Activated CD8-positive, alpha-beta T cell treated with anti-CD3 and anti-CD28 coated beads, Interleukin-2, amount 10 ng/mL, durations not matched to agents 7 days and 5 days (primary cell): ENCODE data around the gene ZNF664. TPM values are rescaled to one million over a fixed set of nuclear protein-coding genes. Genes with fewer than 3 reads are reported as not detected.
A peak's percentile ranks its signal among the peaks of the same experiment; 100 is the strongest.

Source experiments
- ATAC-seq: fragments of 150-1000 bp; cut with Tn5 transposase; one replicate; pipeline ENCODE4 v1.10.0; 2021; ENCODE audit warnings: moderate library complexity
- CTCF ChIA-PET: fragments of 350-600 bp; sonication (Branson Sonifier 250); formaldehyde crosslinking; loops from one replicate; lab custom pipeline; 2021; ENCODE audit warnings: antibody characterized with exemption; lab: Charles Lee
- POLR2A ChIA-PET: fragments of 350-600 bp; sonication (Branson Sonifier 250); formaldehyde crosslinking; loops from one replicate; lab custom pipeline; 2021; ENCODE audit warnings: antibody characterized with exemption; lab: Charles Lee
- DNase-seq: peaks from one replicate; pipeline ENCODE4 v3.0.0-alpha.2; 2020
- H3K27ac Mint-ChIP-seq: one replicate; pipeline ENCODE4 v1.8.0; 2021; ENCODE audit warnings: mild to moderate bottlenecking, mixed read lengths
- H3K27me3 Mint-ChIP-seq: one replicate; pipeline ENCODE4 v1.8.0; 2021; ENCODE audit warnings: low read depth, mixed read lengths
- H3K36me3 Mint-ChIP-seq: one replicate; pipeline ENCODE4 v1.8.0; 2021; ENCODE audit warnings: low read depth, mixed read lengths
- H3K4me1 Mint-ChIP-seq: one replicate; pipeline ENCODE4 v1.8.0; 2021; ENCODE audit warnings: low read depth, mixed read lengths
- H3K4me3 Mint-ChIP-seq: one replicate; pipeline ENCODE4 v1.8.0; 2021; ENCODE audit warnings: mild to moderate bottlenecking, mixed read lengths
- H3K9me3 Mint-ChIP-seq: one replicate; pipeline ENCODE4 v1.8.0; 2022; ENCODE audit warnings: mixed read lengths; ENCODE audit not compliant: insufficient read depth
- total RNA-seq, 2 experiments: library from RNA; stranded (reverse); gene quantifications; one replicate each; pipeline ENCODE4 v1.2.3, GENCODE V29; 2021

Gene ZNF664
- total RNA-seq, 2 experiments from 2014 or later: 39.8 to 41.4 TPM

DNA sequence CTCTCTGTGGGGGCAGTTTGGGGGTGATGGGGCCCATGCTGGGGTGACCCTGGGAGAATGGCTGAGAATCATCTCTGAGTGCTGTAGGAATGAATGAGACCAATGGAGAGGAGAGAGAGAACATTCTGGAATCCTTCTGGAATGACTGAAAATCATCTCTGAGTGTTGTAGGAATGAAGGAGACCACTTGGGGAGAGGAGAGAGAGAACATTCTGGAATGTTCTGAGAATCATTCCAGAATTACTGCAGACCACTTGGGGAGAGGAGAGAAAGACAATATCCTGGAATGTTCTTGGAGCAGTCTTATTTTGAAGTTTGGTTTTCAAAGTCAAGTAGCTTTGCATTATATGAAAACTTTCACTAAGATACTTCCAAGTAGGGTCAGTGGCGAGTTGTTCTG is 64.3 kb downstream of the ZNF664 start:
- ChIA-PET CTCF (interaction anchor here (0.6 to 2.4 kb wide), 5 partner anchors 75 to 737 kb away, joined by 3 to 12 read pairs (median 5); no protein-coding TSS in a partner anchor), POLR2A (no interaction called here)
- ATAC-seq (no peak), DNase-seq (no peak)
- no peak overlapping the region for H3K27ac Mint-ChIP-seq
- no peak overlapping the region for H3K4me3 Mint-ChIP-seq
- no peaks in the 10 kb centered on the region for H3K4me1 Mint-ChIP-seq
- peaks cover 13% of the 10 kb centered on the region for H3K27me3 Mint-ChIP-seq
- H3K9me3 Mint-ChIP-seq: no peaks in the 10 kb centered on the region
- no peaks in the 10 kb centered on the region for H3K36me3 Mint-ChIP-seq

DNA sequence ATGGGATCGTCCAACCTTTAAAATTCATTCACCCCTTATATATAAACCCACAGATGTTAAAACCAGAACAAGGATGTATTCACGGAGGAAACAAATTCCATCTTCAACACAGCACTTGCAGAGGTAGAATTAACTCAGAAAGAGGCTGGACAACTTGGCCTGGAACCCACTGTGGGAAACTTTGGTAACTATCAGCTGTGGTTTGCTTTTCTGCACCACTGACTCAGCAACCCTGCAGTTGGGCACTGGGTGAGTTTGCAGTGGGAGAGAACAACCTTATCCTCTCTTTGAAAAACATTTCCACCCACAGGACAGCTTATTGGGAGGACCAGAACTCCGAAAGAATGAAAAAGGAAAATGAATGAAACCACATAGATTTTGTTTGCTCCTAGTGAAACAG is 66.3 kb downstream of the ZNF664 start:
- Mint-ChIP-seq H3K4me1 (peaks cover 6% of the 10 kb centered on the region), H3K27ac (no peak overlapping the region), H3K36me3 (no peaks in the 10 kb centered on the region), H3K27me3 (peaks cover 16% of the 10 kb centered on the region), H3K9me3 (no peaks in the 10 kb centered on the region), H3K4me3 (no peak overlapping the region)
- ChIA-PET POLR2A (no interaction called here), CTCF (interaction anchor here (0.6 to 2.2 kb wide), 4 partner anchors 11 to 726 kb away, joined by 3 to 5 read pairs (median 4); no protein-coding TSS in a partner anchor)
- ATAC-seq (no peak), DNase-seq (no peak)

DNA sequence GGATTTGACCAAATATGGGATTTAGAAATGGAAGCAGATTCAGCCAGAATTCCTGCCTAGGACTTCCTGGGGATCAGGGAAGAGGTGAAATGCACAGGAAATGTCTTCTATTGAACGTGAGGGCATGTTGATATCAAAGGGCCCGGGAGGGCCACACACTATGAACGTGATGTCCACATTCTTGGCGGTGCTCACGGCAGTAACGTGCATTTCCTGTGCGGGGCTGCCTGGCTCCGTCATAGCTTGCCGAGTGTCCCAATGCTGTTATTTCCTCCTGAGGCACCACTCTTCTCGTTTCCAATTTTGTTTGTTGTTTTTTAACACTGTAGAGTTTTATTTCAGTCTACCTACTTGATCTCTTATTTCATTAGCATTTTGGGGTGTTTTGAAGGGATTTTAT is 67.3 kb downstream of the ZNF664 start:
- Mint-ChIP-seq H3K27me3 (peaks cover 16% of the 10 kb centered on the region), H3K36me3 (no peaks in the 10 kb centered on the region), H3K9me3 (no peaks in the 10 kb centered on the region), H3K4me1 (peaks cover 8% of the 10 kb centered on the region), H3K27ac (no peak overlapping the region), H3K4me3 (no peak overlapping the region)
- ATAC-seq (no peak), DNase-seq (no peak)
- CTCF ChIA-PET: no interaction called here
- POLR2A ChIA-PET: no interaction called here

DNA sequence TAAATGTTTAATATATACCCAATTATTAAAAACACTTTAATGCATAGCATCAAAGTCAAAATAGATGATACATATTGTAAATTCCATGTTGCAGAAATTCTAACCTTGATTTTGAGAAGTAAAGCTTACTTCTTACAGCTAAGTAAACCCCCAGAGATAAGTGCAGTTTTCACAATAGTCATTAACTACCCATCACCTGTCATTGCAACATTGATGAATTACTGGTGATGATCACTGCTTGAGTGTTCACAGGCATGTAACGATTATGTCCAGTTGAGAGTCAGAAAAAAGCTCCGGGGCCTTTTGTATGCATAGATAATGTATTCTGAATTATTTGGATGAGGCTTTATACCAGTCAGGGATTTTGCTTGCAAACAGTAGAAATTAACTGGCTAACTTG is 67.7 kb downstream of the ZNF664 start:
- POLR2A ChIA-PET: no interaction called here
- CTCF ChIA-PET: no interaction called here
- peaks cover 12% of the 10 kb centered on the region for H3K27me3 Mint-ChIP-seq
- H3K27ac Mint-ChIP-seq: no peak overlapping the region
- H3K9me3 Mint-ChIP-seq: no peaks in the 10 kb centered on the region
- DNase-seq: no peak
- no peaks in the 10 kb centered on the region for H3K36me3 Mint-ChIP-seq
- H3K4me1 Mint-ChIP-seq: peaks cover 10% of the 10 kb centered on the region
- ATAC-seq: no peak
- no peak overlapping the region for H3K4me3 Mint-ChIP-seq

DNA sequence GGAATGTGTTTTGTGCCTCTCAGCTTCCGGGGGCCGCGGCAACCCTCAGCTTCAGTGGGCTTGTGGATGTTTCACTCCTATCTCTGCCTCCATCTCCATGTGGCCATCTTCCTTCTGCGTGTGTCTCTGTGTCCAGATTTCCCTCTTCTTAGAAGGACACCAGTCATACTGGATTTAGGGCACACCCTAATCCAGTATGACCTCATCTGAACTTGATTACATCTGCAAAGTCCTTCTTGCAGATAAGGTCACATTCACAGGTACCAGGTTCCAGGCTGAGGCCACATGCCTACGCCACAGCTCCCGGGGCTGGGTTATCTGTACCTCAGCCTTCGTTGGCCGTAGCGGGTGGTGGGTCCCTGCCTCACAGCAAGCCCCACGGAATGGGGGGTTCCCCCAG is 68.9 kb downstream of the ZNF664 start:
- no peak overlapping the region for H3K4me3 Mint-ChIP-seq
- ChIA-PET POLR2A (no interaction called here), CTCF (no interaction called here)
- peaks cover 7% of the 10 kb centered on the region for H3K9me3 Mint-ChIP-seq
- DNase-seq (no peak), ATAC-seq (no peak)
- peaks cover 12% of the 10 kb centered on the region for H3K27me3 Mint-ChIP-seq
- H3K4me1 Mint-ChIP-seq: peaks cover 10% of the 10 kb centered on the region
- H3K27ac Mint-ChIP-seq: no peak overlapping the region
- H3K36me3 Mint-ChIP-seq: no peaks in the 10 kb centered on the region

DNA sequence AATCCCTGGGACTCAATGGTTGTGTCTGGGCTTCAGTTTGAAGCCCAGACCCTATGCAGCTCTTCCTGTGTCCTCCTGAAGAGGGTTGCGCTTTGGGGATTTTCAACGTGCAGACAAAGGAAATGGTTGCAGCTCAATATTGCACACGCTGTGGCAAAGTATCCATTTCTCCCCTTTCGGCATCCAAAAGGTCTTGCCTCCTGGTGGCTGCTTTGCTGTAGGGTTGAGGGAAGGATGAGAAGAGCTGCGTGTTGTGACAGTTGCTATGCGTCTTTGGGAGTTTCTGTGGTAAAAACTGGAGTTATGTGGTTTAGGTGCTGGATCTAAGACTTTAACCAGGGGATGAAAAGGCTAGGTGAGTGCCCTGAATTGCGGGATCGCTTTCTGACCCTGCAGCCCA is 71.0 kb downstream of the ZNF664 start:
- Mint-ChIP-seq H3K36me3 (no peaks in the 10 kb centered on the region), H3K27ac (no peak overlapping the region), H3K9me3 (peaks cover 9% of the 10 kb centered on the region), H3K27me3 (peaks cover 4% of the 10 kb centered on the region), H3K4me1 (peaks cover 10% of the 10 kb centered on the region), H3K4me3 (no peak overlapping the region)
- ATAC-seq: no peak
- ChIA-PET POLR2A (no interaction called here), CTCF (interaction anchor here (0.8 to 2.6 kb wide), 3 partner anchors 9 to 722 kb away, joined by 3 to 10 read pairs (median 3); no protein-coding TSS in a partner anchor)
- DNase-seq: no peak

DNA sequence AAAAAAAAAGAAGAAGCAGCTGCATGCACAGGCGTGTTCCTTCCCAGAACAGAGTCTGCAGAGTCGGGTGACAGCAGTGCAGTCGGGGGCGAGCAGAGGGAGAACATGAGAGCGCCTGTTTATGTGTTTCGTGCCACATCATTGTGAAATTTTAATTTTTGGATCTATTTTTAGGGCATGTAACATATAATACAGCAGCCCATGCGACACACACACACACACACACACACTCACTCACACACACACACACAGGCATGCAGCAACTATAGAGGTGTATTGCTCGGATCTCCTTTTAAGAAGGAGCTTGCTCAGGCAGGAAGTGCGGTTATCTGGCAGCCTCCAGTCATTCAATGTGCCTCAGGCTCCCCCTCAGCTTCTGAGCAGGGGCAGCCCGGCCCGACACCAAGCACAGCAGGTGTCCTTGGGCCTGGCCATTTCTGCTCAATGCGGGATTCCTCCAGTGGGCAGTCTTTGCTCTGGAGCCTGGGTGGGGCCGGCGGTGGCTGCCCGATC is 71.8 kb downstream of the ZNF664 start:
- ChIA-PET CTCF (interaction anchor here (0.8 to 2.6 kb wide), 3 partner anchors 8 to 722 kb away, joined by 3 to 10 read pairs (median 3); no protein-coding TSS in a partner anchor), POLR2A (no interaction called here)
- DNase-seq: peak; percentile 55
- peaks cover 3% of the 10 kb centered on the region for H3K27me3 Mint-ChIP-seq
- peaks cover 10% of the 10 kb centered on the region for H3K4me1 Mint-ChIP-seq
- H3K27ac Mint-ChIP-seq: no peak overlapping the region
- peak; percentile 63 for ATAC-seq
- peaks cover 9% of the 10 kb centered on the region for H3K9me3 Mint-ChIP-seq
- peaks cover 3% of the 10 kb centered on the region for H3K36me3 Mint-ChIP-seq
- no peak overlapping the region for H3K4me3 Mint-ChIP-seq

DNA sequence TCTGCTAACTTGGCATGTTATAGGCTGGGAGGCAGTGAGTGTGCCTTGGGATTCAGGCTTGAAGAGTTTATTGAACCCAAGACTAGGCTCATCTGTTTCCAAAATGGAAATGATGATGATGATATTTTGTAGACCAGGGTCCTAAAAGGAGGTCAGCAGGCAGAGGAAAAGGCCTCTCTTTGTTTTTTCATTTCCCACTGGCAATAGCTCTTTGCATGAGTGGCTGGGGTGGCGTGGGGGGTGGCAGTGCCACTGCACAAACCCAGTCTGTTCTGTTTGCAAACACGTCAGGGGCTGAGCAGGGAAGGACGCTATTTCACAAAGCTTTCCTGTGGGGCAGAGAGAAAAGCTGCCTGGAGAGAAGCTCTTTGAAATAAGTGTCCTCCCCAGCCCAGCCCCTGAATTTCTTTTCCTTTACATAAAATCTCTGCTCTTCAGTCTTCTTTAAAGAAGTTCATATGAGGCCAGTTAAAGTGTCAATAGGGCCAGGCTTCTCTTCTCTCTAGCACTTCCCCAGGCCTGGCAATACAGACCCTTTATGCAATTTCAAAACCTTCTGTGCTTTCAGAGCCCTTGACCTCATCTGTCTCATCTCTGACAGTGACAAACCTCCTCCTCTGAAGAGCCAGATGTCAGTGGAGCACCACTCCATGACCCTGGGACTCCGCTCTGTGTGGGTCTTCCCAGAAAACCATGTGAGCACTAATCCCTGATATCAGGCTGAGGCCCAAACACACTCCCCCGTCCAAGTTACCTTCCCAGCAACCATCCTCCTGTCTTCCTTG is 72.8 kb downstream of the ZNF664 start:
- Mint-ChIP-seq H3K4me1 (peaks cover 10% of the 10 kb centered on the region), H3K36me3 (peaks cover 3% of the 10 kb centered on the region), H3K4me3 (no peak overlapping the region), H3K9me3 (peaks cover 9% of the 10 kb centered on the region), H3K27me3 (peaks cover 3% of the 10 kb centered on the region), H3K27ac (no peak overlapping the region)
- no peak for ATAC-seq
- POLR2A ChIA-PET: no interaction called here
- no peak for DNase-seq
- CTCF ChIA-PET: no interaction called here

DNA sequence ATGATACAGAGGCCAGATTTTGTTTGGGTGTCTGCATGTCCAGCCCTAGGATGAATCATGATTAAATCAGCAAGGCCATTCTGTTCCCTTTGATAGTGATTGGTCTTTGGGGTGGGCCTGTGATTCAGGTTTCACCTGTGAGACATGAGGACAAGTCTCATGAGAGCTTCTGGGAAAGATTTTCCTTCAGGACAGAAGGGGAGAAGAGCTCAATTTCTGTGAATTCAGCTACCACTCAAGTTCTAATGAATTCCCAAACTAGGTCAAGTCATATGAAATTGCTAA is 73.4 kb downstream of the ZNF664 start:
- Mint-ChIP-seq H3K4me1 (peaks cover 10% of the 10 kb centered on the region), H3K27ac (no peak overlapping the region), H3K27me3 (peaks cover 3% of the 10 kb centered on the region), H3K36me3 (peaks cover 3% of the 10 kb centered on the region), H3K4me3 (no peak overlapping the region), H3K9me3 (peaks cover 9% of the 10 kb centered on the region)
- POLR2A ChIA-PET: no interaction called here
- no peak for DNase-seq
- CTCF ChIA-PET: no interaction called here
- ATAC-seq: no peak

DNA sequence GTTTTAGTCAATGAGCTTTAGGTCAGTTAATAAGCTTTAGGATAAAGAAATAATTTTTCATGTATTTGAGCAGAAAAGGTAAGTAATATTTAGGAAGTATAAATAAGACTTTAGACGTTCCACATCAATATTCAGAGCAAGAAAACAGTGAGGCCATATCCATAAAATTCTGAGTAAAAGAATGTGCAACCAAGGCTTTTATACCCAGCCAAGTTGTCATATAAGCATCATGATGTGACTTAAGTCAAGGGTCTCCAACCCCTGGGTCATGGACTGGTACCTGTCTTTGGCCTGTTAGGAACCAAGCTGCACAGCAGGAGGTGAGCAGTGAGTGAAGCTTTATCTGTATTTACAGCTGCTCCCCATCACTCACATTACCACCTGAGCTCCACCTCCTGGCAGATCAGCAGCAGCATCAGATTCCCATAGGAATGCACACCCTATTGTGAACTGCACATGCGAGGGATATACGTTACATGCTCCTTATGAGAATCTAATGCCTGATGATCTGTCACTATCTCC is 74.1 kb downstream of the ZNF664 start:
- no peak overlapping the region for H3K4me3 Mint-ChIP-seq
- peaks cover 10% of the 10 kb centered on the region for H3K4me1 Mint-ChIP-seq
- H3K36me3 Mint-ChIP-seq: peaks cover 3% of the 10 kb centered on the region
- peaks cover 9% of the 10 kb centered on the region for H3K9me3 Mint-ChIP-seq
- DNase-seq (no peak), ATAC-seq (no peak)
- CTCF ChIA-PET: interaction anchor here (0.8 kb wide), 1 partner anchor 300 kb away, joined by 3 read pairs; no protein-coding TSS in a partner anchor
- POLR2A ChIA-PET: no interaction called here
- no peak overlapping the region for H3K27ac Mint-ChIP-seq
- H3K27me3 Mint-ChIP-seq: peaks cover 3% of the 10 kb centered on the region

DNA sequence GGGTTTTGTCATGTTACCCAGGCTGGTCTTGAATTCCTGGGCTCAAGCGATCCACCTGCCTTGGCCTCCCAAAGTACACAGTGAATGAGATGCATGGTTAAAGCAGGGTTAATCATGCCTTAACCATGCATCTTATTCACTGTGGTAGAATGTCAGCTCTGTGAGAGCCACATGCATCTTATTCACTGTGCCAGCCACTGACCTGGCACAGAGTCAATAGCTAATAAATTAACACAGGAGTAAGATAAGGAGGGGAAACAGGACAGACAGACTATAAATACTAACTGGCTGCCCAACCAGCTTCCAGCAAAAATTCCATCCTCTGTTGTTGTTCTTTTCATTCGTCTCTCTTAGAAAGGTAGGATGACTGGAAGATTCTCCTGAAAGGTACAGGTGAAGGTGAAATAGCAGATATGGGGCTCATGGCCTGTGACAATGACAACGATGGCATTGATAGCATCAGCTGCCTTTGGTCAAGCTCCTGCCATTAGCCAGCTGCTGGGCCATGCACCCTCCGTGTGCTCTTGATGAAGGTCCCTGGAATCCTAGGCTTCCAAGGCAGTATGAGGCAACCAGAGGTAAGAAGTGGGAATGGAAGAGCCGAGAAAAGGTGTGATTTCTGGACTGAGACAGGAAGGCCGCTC is 76.6 kb downstream of the ZNF664 start:
- peaks cover 3% of the 10 kb centered on the region for H3K4me1 Mint-ChIP-seq
- ATAC-seq (no peak), DNase-seq (no peak)
- no peak overlapping the region for H3K27ac Mint-ChIP-seq
- H3K4me3 Mint-ChIP-seq: no peak overlapping the region
- no peaks in the 10 kb centered on the region for H3K27me3 Mint-ChIP-seq
- ChIA-PET CTCF (no interaction called here), POLR2A (no interaction called here)
- peaks cover 9% of the 10 kb centered on the region for H3K9me3 Mint-ChIP-seq
- peaks cover 3% of the 10 kb centered on the region for H3K36me3 Mint-ChIP-seq

DNA sequence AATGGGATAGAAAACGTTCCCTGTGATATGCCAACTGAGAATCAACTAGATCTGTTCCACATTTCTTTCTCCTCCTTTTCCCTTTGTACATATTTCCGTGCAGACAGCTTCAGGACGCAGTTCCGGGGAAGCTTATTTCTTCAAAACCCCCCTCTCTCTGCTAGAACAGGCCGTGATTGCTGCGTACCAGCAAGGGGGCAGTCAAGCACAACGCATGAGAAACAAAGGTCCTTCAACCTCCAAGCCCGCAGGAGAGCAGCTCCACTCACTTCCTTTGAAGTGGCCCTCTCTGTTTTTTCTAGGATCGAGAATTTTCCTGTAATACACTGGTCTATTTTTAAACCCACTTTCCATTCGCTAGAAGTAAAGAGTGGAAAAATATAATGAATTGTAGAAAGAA is 80.8 kb downstream of the ZNF664 start:
- CTCF ChIA-PET: interaction anchor here (0.6 to 1.6 kb wide), 4 partner anchors 9 to 267 kb away, joined by 3 to 4 read pairs (median 3); no protein-coding TSS in a partner anchor
- H3K27ac Mint-ChIP-seq: no peak overlapping the region

More for the DNA sequence above, 80.8 kb downstream of the ZNF664 start:
- POLR2A ChIA-PET: no interaction called here
- DNase-seq: no peak
- no peak overlapping the region for H3K4me3 Mint-ChIP-seq
- H3K27me3 Mint-ChIP-seq: no peaks in the 10 kb centered on the region
- no peaks in the 10 kb centered on the region for H3K9me3 Mint-ChIP-seq
- ATAC-seq: no peak
- no peaks in the 10 kb centered on the region for H3K4me1 Mint-ChIP-seq
- H3K36me3 Mint-ChIP-seq: peaks cover 3% of the 10 kb centered on the region
